Gastrocnemius medialis (tissue), 4 donors: ENCODE results near the gene TOMM70.

Experiments used
- CTCF ChIP-seq, 5 experiments: fragments of 450-650 bp in 3 of 5; fragments of 200-600 bp in 2 of 5; sonication (generic) in 2 of 5; IDR thresholded peaks in 4 of 5; conservative IDR thresholded peaks in 1 of 5; 1 replicate in 4 of 5; 2 replicates in 1 of 5; pipeline ENCODE4 v1.5.1; 2016 to 2019; ENCODE audit warnings: antibody characterized with exemption in 5 of 5, mild to moderate bottlenecking in 3 of 5, moderate library complexity in 3 of 5
- POLR2A ChIP-seq, 2 donors: fragments of 450-650 bp; IDR thresholded peaks; one replicate each; pipeline ENCODE4 v1.6.1; 2017; ENCODE audit warnings: antibody characterized with exemption in 2 of 2, mild to moderate bottlenecking in 2 of 2, moderate library complexity in 2 of 2

DNA sequence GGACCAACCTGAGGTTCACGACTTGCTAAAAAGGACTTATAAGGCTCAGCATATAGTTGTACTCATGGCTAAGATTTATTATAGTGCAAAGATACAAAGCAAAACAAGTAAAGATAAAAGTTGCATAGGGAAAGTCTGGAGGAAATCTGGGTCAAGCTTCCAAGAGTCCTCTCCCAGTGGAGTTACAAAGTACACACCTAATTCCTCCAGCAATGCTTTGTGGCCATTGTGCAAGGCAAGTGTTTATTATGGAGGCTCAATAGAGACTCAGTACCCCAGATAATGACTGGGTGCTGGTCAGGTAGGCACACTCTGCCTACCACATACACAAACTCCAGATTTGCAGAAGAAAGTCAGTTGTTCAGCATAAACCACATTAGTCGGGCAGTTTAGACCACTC is 23.4 kb upstream of the TOMM70 start:
- TF ChIP-seq POLR2A (IDR thresholded peaks at IDR 0.05): no peak
- no peak for TF ChIP-seq CTCF (IDR thresholded peaks at IDR 0.05 in 4 of 5, conservative IDR thresholded peaks at IDR 0.05 in 1 of 5)
